H9 (cell line): ENCODE measurements around the gene REEP1. TPM values are rescaled to one million over a fixed set of nuclear protein-coding genes. Genes with fewer than 3 reads are reported as not detected.

ENCODE experiments used
- DNase-seq: peaks from one replicate; pipeline ENCODE4 v3.0.0-alpha.2; 2017
- H2AFZ ChIP-seq: one replicate; pipeline ENCODE4 v1.6.1; 2013; ENCODE audit warnings: mild to moderate bottlenecking, low read length, control low read depth, moderate library complexity
- H2AK5ac ChIP-seq: 2 replicates; pipeline ENCODE4 v1.6.1; 2013; ENCODE audit warnings: low read length, control low read depth, mixed read lengths; ENCODE audit not compliant: insufficient read length
- H2BK120ac ChIP-seq: one replicate; pipeline ENCODE4 v1.6.1; 2013; ENCODE audit warnings: low read depth, mild to moderate bottlenecking, low read length, control low read depth, inconsistent platforms; ENCODE audit not compliant: poor library complexity, severe bottlenecking
- H2BK12ac ChIP-seq: 2 replicates; pipeline ENCODE4 v1.6.1; 2013; ENCODE audit warnings: low read length, control low read depth, mixed read lengths, low read depth; ENCODE audit not compliant: insufficient read length
- H2BK15ac ChIP-seq: 2 replicates; pipeline ENCODE4 v1.6.1; 2013; ENCODE audit warnings: low read depth, low read length, control low read depth
- H2BK20ac ChIP-seq: one replicate; pipeline ENCODE4 v1.6.1; 2013; ENCODE audit warnings: low read depth, mild to moderate bottlenecking, low read length, control low read depth, inconsistent platforms; ENCODE audit not compliant: poor library complexity, severe bottlenecking
- H2BK5ac ChIP-seq: 2 replicates; pipeline ENCODE4 v1.6.1; 2013; ENCODE audit warnings: low read length, control low read depth, mixed read lengths; ENCODE audit not compliant: insufficient read length
- H3K14ac ChIP-seq: 2 replicates; pipeline ENCODE4 v1.6.1; 2013; ENCODE audit warnings: low read length, control low read depth; ENCODE audit not compliant: insufficient read depth
- H3K18ac ChIP-seq: 2 replicates; pipeline ENCODE4 v1.6.1; 2013; ENCODE audit warnings: low read depth, mild to moderate bottlenecking, mixed read lengths, low read length, control low read depth; ENCODE audit not compliant: insufficient read length
- H3K23ac ChIP-seq: 2 replicates; pipeline ENCODE4 v1.6.1; 2013; ENCODE audit warnings: low read length, control low read depth, mixed read lengths, low read depth; ENCODE audit not compliant: insufficient read length
- H3K23me2 ChIP-seq: 2 replicates; pipeline ENCODE4 v1.6.1; 2013; ENCODE audit warnings: low read depth, mild to moderate bottlenecking, mixed read lengths, low read length, control low read depth; ENCODE audit not compliant: insufficient read length, poor library complexity, severe bottlenecking
- H3K27ac ChIP-seq: 2 replicates; pipeline ENCODE4 v1.5.1; 2013; ENCODE audit warnings: low read length, control low read depth, mixed read lengths, low read depth; ENCODE audit not compliant: insufficient read length
- H3K27me3 ChIP-seq: 2 replicates; pipeline ENCODE4 v1.6.1; 2013; ENCODE audit warnings: low read length, control low read depth, inconsistent platforms; ENCODE audit not compliant: insufficient read depth
- H3K4ac ChIP-seq: 2 replicates; pipeline ENCODE4 v1.6.1; 2013; ENCODE audit warnings: low read depth, mild to moderate bottlenecking, control low read depth, inconsistent platforms, low read length, moderate library complexity
- H3K4me1 ChIP-seq: 2 replicates; pipeline ENCODE4 v1.6.1; 2013; ENCODE audit warnings: low read length, control low read depth, inconsistent platforms; ENCODE audit not compliant: insufficient read depth
- H3K4me2 ChIP-seq: 2 replicates; pipeline ENCODE4 v1.6.1; 2013; ENCODE audit warnings: low read length, control low read depth, mixed read lengths; ENCODE audit not compliant: insufficient read length, insufficient read depth
- H3K56ac ChIP-seq: 2 replicates; pipeline ENCODE4 v1.6.1; 2013; ENCODE audit warnings: low read depth, mild to moderate bottlenecking, mixed read lengths, low read length, control low read depth; ENCODE audit not compliant: insufficient read length
- H3K79me1 ChIP-seq: 2 replicates; pipeline ENCODE4 v1.6.1; 2013; ENCODE audit warnings: low read depth, mild to moderate bottlenecking, moderate library complexity, low read length, control low read depth, inconsistent platforms; ENCODE audit not compliant: insufficient read depth, poor library complexity, severe bottlenecking
- H3K79me2 ChIP-seq: 2 replicates; pipeline ENCODE4 v1.6.1; 2013; ENCODE audit warnings: low read length, control low read depth, inconsistent platforms; ENCODE audit not compliant: insufficient read depth
- H3K9ac ChIP-seq: 2 replicates; pipeline ENCODE4 v1.6.1; 2013; ENCODE audit warnings: low read length, control low read depth, mixed read lengths; ENCODE audit not compliant: insufficient read length; ENCODE audit errors: extremely low read depth
- H3K9me3 ChIP-seq: one replicate; pipeline ENCODE4 v1.6.1; 2013; ENCODE audit warnings: low read depth, low read length, inconsistent platforms; ENCODE audit not compliant: control insufficient read depth
- H3T11ph ChIP-seq: one replicate; pipeline ENCODE4 v1.6.1; 2013; ENCODE audit warnings: mild to moderate bottlenecking, low read length, control low read depth, inconsistent platforms
- H4K20me1 ChIP-seq: one replicate; pipeline ENCODE4 v1.6.1; 2013; ENCODE audit not compliant: control insufficient read depth, insufficient read length, insufficient read depth
- H4K5ac ChIP-seq: 2 replicates; pipeline ENCODE4 v1.6.1; 2013; ENCODE audit warnings: low read depth, mild to moderate bottlenecking, mixed read lengths, low read length, control low read depth; ENCODE audit not compliant: insufficient read length
- H4K8ac ChIP-seq: replicated peaks from 2 replicates; pipeline ENCODE4 v1.6.1; 2013; ENCODE audit warnings: low read length, control low read depth, mixed read lengths, low read depth; ENCODE audit not compliant: insufficient read length
- H4K91ac ChIP-seq: 2 replicates; pipeline ENCODE4 v1.6.1; 2013; ENCODE audit warnings: low read depth, mild to moderate bottlenecking, moderate library complexity, mixed read lengths, low read length, control low read depth; ENCODE audit not compliant: insufficient read length
- H3K27ac Mint-ChIP-seq, 3 experiments: 2 replicates in 2 of 3; 3 replicates in 1 of 3; pipeline ENCODE4 v1.8.0; 2020 to 2021; ENCODE audit warnings: mixed read lengths in 3 of 3, mild to moderate bottlenecking in 1 of 3, moderate library complexity in 1 of 3
- H3K27me3 Mint-ChIP-seq: 2 replicates; pipeline ENCODE4 v1.8.0; 2021; ENCODE audit warnings: low read depth, mild to moderate bottlenecking, moderate library complexity, mixed read lengths
- H3K36me3 Mint-ChIP-seq, 3 experiments: 2 replicates in 2 of 3; 3 replicates in 1 of 3; pipeline ENCODE4 v1.8.0; 2020 to 2021; ENCODE audit warnings: low read depth in 3 of 3, mixed read lengths in 3 of 3; ENCODE audit not compliant: insufficient read depth in 1 of 3
- H3K4me1 Mint-ChIP-seq, 2 experiments: 2 replicates each; pipeline ENCODE4 v1.8.0; 2020; ENCODE audit warnings: mixed read lengths in 2 of 2
- H3K4me3 Mint-ChIP-seq, 2 experiments: 2 replicates in 1 of 2; 3 replicates in 1 of 2; pipeline ENCODE4 v1.8.0; 2020 to 2021; ENCODE audit warnings: mild to moderate bottlenecking in 2 of 2, mixed read lengths in 2 of 2, moderate library complexity in 1 of 2
- H3K9me3 Mint-ChIP-seq, 2 experiments: 2 replicates in 1 of 2; 3 replicates in 1 of 2; pipeline ENCODE4 v1.8.0; 2020; ENCODE audit warnings: mild to moderate bottlenecking in 2 of 2, mixed read lengths in 2 of 2, moderate library complexity in 1 of 2
- WGBS: extraction: QIAGEN DNeasy Blood & Tissue Kit; methylation state at CpG from one replicate; pipeline ENCODE4 v1.1.7; 2013; ENCODE audit warnings: missing lambda C conversion rate, low lambda C conversion rate, mixed read lengths; ENCODE audit not compliant: insufficient read length; ENCODE audit errors: extremely low coverage; 5-methylcytosine and 5-hydroxymethylcytosine counted together
- total RNA-seq: library from RNA; stranded (reverse); gene quantifications from 2 replicates; pipeline ENCODE4 v1.2.1, GENCODE V29; 2021
- TF ChIP-seq, protein P1 (sequence below): fragments of 200-600 bp; sonication (generic); conservative IDR thresholded peaks from 3 replicates; pipeline ENCODE4 v1.8.0; 2021; ENCODE audit warnings: antibody characterized with exemption, mild to moderate bottlenecking

Gene REEP1
- total RNA-seq, 1 experiment from 2014 or later, result 1.3 TPM

DNA sequence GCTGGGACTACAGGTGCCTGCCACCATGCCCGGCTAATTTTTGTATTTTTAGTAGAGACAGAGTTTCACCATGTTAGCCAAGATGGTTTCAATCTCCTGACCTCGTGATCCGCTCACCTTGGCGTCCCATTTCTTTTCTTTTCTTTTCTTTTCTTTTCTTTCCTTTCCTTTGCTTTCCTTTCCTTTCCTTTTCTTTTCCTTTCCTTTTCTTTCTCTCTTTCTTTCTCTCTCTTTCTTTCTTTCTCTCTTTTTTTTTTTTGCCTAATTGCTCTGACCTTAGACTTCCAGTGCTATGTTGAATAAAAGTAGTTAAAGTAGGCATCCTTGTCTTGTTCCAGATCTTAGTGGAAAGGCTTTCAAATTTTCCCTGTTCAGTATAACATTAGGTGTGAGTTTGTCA lies 41.0 kb upstream of the REEP1 start:
- TF ChIP-seq, protein P1, sequence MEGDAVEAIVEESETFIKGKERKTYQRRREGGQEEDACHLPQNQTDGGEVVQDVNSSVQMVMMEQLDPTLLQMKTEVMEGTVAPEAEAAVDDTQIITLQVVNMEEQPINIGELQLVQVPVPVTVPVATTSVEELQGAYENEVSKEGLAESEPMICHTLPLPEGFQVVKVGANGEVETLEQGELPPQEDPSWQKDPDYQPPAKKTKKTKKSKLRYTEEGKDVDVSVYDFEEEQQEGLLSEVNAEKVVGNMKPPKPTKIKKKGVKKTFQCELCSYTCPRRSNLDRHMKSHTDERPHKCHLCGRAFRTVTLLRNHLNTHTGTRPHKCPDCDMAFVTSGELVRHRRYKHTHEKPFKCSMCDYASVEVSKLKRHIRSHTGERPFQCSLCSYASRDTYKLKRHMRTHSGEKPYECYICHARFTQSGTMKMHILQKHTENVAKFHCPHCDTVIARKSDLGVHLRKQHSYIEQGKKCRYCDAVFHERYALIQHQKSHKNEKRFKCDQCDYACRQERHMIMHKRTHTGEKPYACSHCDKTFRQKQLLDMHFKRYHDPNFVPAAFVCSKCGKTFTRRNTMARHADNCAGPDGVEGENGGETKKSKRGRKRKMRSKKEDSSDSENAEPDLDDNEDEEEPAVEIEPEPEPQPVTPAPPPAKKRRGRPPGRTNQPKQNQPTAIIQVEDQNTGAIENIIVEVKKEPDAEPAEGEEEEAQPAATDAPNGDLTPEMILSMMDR, result no peak
- no peak overlapping the region for H2BK120ac ChIP-seq
- H3T11ph ChIP-seq, result no peak overlapping the region
- no peak overlapping the region for H2BK20ac ChIP-seq
- H3K4ac ChIP-seq, result no peak overlapping the region
- no peak overlapping the region for H3K9ac ChIP-seq
- Mint-ChIP-seq H3K27me3 (peaks cover 8% of the 10 kb centered on the region), H3K9me3 (no peaks in the 10 kb centered on the region), H3K4me1 (no peaks in the 10 kb centered on the region), H3K27ac (no peak overlapping the region), H3K4me3 (no peak overlapping the region), H3K36me3 (no peaks in the 10 kb centered on the region)
- H3K23me2 ChIP-seq, result no peaks in the 10 kb centered on the region
- no peaks in the 10 kb centered on the region for H3K27me3 ChIP-seq
- no peak for DNase-seq
- no peaks in the 10 kb centered on the region for H3K9me3 ChIP-seq
- WGBS, result no CpG with 5 or more reads among the region's 4 CpGs
- no peak overlapping the region for H2AK5ac ChIP-seq
- no peaks in the 10 kb centered on the region for H3K79me1 ChIP-seq
- H3K79me2 ChIP-seq, result no peaks in the 10 kb centered on the region
- H3K4me1 ChIP-seq, result no peaks in the 10 kb centered on the region
- H2BK15ac ChIP-seq, result no peak overlapping the region
- no peaks in the 10 kb centered on the region for H4K20me1 ChIP-seq
- no peak overlapping the region for H3K56ac ChIP-seq
- H3K14ac ChIP-seq, result no peak overlapping the region
- no peak overlapping the region for H3K23ac ChIP-seq
- H2BK5ac ChIP-seq, result no peak overlapping the region
- no peak overlapping the region for H4K8ac ChIP-seq
- H2BK12ac ChIP-seq, result no peak overlapping the region
- no peak overlapping the region for H4K91ac ChIP-seq
- no peak overlapping the region for H3K4me2 ChIP-seq
- no peak overlapping the region for H3K27ac ChIP-seq
- no peak overlapping the region for H2AFZ ChIP-seq
- H4K5ac ChIP-seq, result no peak overlapping the region
- no peak overlapping the region for H3K18ac ChIP-seq
